IPS DF 6.9 (cell line): ENCODE results near the gene PPTC7.
"Not testable (repeated sequence)": the region's sequence is repeated elsewhere in the genome, so short reads cannot be mapped to it uniquely, and the experiment has no call there.

Experiments used
- DNase-seq: peaks from one replicate; pipeline ENCODE4 v3.0.0-alpha.2; 2013; ENCODE audit warnings: low read depth, low spot score
- H3K27ac ChIP-seq: one replicate; pipeline ENCODE4 v1.5.1; 2013; ENCODE audit warnings: low read length, control low read depth
- H3K27me3 ChIP-seq: 2 replicates; pipeline ENCODE4 v1.6.1; 2013; ENCODE audit warnings: mild to moderate bottlenecking, low read length; ENCODE audit not compliant: control insufficient read depth, insufficient read depth
- H3K36me3 ChIP-seq: 2 replicates; pipeline ENCODE4 v1.6.1; 2013; ENCODE audit warnings: low read length; ENCODE audit not compliant: control insufficient read depth, insufficient read depth
- H3K4me1 ChIP-seq: 2 replicates; pipeline ENCODE4 v1.6.1; 2013; ENCODE audit warnings: low read length; ENCODE audit not compliant: control insufficient read depth, insufficient read depth
- H3K4me3 ChIP-seq: 2 replicates; pipeline ENCODE4 v1.5.1; 2013; ENCODE audit warnings: mild to moderate bottlenecking, low read length
- H3K9me3 ChIP-seq: 2 replicates; pipeline ENCODE4 v1.6.1; 2013; ENCODE audit warnings: low read length, inconsistent platforms; ENCODE audit not compliant: control insufficient read depth, insufficient read depth
- WGBS: extraction: QIAGEN DNeasy Blood & Tissue Kit; methylation state at CpG from one replicate; pipeline ENCODE4 v1.1.7; 2013; ENCODE audit warnings: mixed read lengths, missing lambda C conversion rate; ENCODE audit not compliant: insufficient read length, insufficient coverage; 5-methylcytosine and 5-hydroxymethylcytosine counted together

PPTC7 gene

GRCh38 chr12:110602085-110602814 is 19.1 kb upstream of the PPTC7 start:
- not testable (repeated sequence) for H3K27me3 ChIP-seq, H3K4me3 ChIP-seq, DNase-seq, H3K4me1 ChIP-seq, H3K9me3 ChIP-seq, H3K36me3 ChIP-seq, H3K27ac ChIP-seq
- WGBS: no CpG with 5 or more reads among the region's 14 CpGs

GRCh38 chr12:110600254-110600653 is 17.1 kb upstream of the PPTC7 start:
- no peaks in the 10 kb centered on the region for H3K4me1 ChIP-seq
- H3K27ac ChIP-seq: no peak overlapping the region
- no CpG with 5 or more reads among the region's 4 CpGs for WGBS
- no peaks in the 10 kb centered on the region for H3K27me3 ChIP-seq
- no peaks in the 10 kb centered on the region for H3K36me3 ChIP-seq
- no peak overlapping the region for H3K4me3 ChIP-seq
- H3K9me3 ChIP-seq: no peaks in the 10 kb centered on the region
- DNase-seq: no peak

- H3K4me1 ChIP-seq: no peaks in the 10 kb centered on the region
- H3K9me3 ChIP-seq: no peaks in the 10 kb centered on the region
- no peaks in the 10 kb centered on the region for H3K27me3 ChIP-seq
- no peak overlapping the region for H3K27ac ChIP-seq
- DNase-seq: no peak
- 100% methylated on average over 1 of the region's 4 CpGs for WGBS
- H3K36me3 ChIP-seq: no peaks in the 10 kb centered on the region
- H3K4me3 ChIP-seq: no peak overlapping the region
These were observed 16.2 kb upstream of the PPTC7 start for GRCh38 chr12:110599334-110599733.

GRCh38 chr12:110597885-110598284 is 14.8 kb upstream of the PPTC7 start:
- Histone ChIP-seq H3K36me3 (no peaks in the 10 kb centered on the region), H3K9me3 (no peaks in the 10 kb centered on the region), H3K4me3 (no peak overlapping the region), H3K27ac (no peak overlapping the region), H3K27me3 (no peaks in the 10 kb centered on the region), H3K4me1 (no peaks in the 10 kb centered on the region)
- DNase-seq: no peak
- no CpG with 5 or more reads among the region's 1 CpG for WGBS

DNA sequence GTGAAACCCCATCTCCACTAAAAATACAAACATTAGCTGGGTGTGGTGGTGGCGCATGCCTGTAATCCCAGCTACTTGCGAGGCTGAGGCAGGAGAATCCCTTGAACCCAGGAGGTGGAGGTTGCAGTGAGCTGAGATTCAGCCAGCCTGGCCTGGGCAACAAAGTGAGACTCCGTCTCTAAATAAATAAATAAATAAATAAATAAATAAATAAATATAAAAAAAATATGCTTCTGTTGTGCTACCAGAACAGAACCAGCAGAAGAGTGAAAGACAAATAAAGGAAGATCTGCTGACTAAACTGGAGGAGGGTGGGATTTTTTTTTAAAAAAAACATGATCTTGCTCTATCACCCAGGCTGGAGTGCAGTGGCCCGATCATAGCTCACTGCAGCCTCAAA is 9.8 kb upstream of the PPTC7 start:
- WGBS: no CpG with 5 or more reads among the region's 4 CpGs
- not testable (repeated sequence) for H3K4me3 ChIP-seq, H3K27ac ChIP-seq, H3K9me3 ChIP-seq, DNase-seq, H3K36me3 ChIP-seq, H3K4me1 ChIP-seq, H3K27me3 ChIP-seq

DNA sequence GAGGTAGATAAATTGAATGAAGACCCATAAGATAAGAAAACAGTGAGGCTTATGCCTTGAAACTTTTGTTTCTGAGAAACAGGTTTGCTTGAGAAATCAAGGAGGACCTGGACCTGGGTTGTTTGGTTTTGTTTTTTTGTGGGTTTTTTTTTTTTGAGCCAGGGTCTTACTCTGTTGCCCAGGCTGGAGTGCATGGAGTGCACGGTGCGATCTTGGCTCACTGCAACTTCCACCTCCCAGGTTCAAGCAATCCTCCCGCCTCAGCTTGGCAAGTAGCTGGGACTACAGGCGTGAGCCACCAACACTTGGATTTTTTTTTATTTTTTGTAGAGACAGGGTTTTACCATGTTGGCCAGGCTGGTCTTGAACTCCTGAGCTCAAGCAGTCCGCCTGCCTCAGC is 9.0 kb upstream of the PPTC7 start:
- no peak overlapping the region for H3K27ac ChIP-seq
- H3K36me3 ChIP-seq: no peaks in the 10 kb centered on the region
- no peak overlapping the region for H3K4me3 ChIP-seq
- no peaks in the 10 kb centered on the region for H3K4me1 ChIP-seq
- no CpG with 5 or more reads among the region's 5 CpGs for WGBS
- H3K9me3 ChIP-seq: no peaks in the 10 kb centered on the region
- DNase-seq: no peak
- H3K27me3 ChIP-seq: no peaks in the 10 kb centered on the region

DNA sequence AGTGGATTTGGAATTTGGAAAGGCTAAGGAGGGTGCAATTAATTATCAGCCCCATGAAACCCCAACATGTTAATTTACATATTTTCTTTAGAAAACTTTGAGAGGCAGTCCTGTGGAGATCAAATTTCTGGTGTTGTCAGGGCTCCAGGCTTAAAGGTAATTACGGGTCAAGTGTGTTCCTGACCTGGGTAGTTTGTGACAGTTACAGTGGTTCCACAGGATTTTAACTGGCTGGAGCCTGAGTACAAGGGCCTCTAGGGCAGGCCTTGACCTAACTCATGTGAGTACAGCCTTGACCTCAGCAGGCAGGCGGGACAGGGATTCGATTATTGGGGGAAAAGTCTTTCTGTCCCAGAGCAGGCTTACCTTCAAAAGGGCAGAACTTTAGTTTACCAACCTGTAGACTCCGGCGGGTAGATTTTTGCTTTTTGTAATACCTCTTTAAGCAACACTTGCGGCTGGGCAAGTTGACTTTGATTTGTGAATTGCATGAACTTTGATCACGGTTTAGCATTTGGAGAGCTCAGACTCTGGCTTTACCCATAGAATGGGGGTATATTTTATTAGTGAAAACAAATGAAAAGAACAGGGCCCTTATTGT is 8.4 kb upstream of the PPTC7 start:
- H3K4me3 ChIP-seq: no peak overlapping the region
- H3K36me3 ChIP-seq: no peaks in the 10 kb centered on the region
- no peak overlapping the region for H3K27ac ChIP-seq

DNA sequence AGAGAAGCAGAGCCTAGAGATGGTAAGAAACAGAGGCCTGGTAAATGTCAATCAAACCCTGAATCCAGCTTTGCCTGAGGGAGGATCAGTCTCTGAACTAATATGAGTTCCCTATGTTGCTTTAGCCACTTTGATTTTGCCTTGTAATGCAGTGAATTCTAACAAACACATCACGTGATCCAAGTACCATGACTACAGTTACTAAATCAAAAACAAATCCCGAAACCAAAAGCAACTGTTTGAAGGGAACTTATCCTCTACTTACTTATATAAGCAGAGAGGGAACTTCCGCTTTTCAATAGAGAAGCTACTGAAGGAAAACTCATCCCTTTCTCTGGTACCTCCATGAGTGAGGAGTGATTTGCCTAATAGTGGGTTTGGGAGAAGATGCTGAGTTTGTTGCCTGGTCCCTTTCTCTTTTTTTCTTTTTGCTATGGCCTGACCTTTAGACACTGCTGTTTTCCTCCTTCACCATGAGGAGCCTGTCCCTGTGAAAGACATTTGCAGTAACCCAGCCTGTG is 7.7 kb upstream of the PPTC7 start:
- Histone ChIP-seq H3K27ac (no peak overlapping the region), H3K9me3 (no peaks in the 10 kb centered on the region), H3K4me1 (no peaks in the 10 kb centered on the region), H3K4me3 (no peak overlapping the region), H3K27me3 (no peaks in the 10 kb centered on the region), H3K36me3 (no peaks in the 10 kb centered on the region)
- no peak for DNase-seq
- WGBS: no CpG with 5 or more reads among the region's 3 CpGs

More for the DNA sequence above, 8.4 kb upstream of the PPTC7 start:
- DNase-seq: no peak
- Histone ChIP-seq H3K27me3 (no peaks in the 10 kb centered on the region), H3K9me3 (no peaks in the 10 kb centered on the region), H3K4me1 (no peaks in the 10 kb centered on the region)
- no CpG with 5 or more reads among the region's 7 CpGs for WGBS

- H3K4me1 ChIP-seq: no peaks in the 10 kb centered on the region
- H3K9me3 ChIP-seq: no peaks in the 10 kb centered on the region
- no peak for DNase-seq
- no peaks in the 10 kb centered on the region for H3K36me3 ChIP-seq
- H3K4me3 ChIP-seq: no peak overlapping the region
- no peaks in the 10 kb centered on the region for H3K27me3 ChIP-seq
- no CpG with 5 or more reads among the region's 1 CpG for WGBS
- H3K27ac ChIP-seq: no peak overlapping the region
These were observed 6.9 kb upstream of the PPTC7 start for GRCh38 chr12:110590059-110590458.

- H3K36me3 ChIP-seq, DNase-seq, H3K9me3 ChIP-seq, H3K4me3 ChIP-seq, H3K27ac ChIP-seq, H3K4me1 ChIP-seq, H3K27me3 ChIP-seq: not testable (repeated sequence)
- no CpG with 5 or more reads among the region's 2 CpGs for WGBS
These were observed 4.0 kb upstream of the PPTC7 start for GRCh38 chr12:110587102-110587501.
